HG03159 (cell line): ENCODE results near the gene NRL.

Experiments
- ATAC-seq: cut with Tn5 transposase; IDR thresholded peaks from one replicate; pipeline ENCODE4 v1.9.1; 2021; ENCODE audit warnings: mild to moderate bottlenecking, moderate library complexity; ENCODE audit not compliant: unreplicated experiment

The NRL gene

GRCh38 chr14:24145219-24145618 lies 30.5 kb upstream of the NRL start:
- no peak for ATAC-seq

DNA sequence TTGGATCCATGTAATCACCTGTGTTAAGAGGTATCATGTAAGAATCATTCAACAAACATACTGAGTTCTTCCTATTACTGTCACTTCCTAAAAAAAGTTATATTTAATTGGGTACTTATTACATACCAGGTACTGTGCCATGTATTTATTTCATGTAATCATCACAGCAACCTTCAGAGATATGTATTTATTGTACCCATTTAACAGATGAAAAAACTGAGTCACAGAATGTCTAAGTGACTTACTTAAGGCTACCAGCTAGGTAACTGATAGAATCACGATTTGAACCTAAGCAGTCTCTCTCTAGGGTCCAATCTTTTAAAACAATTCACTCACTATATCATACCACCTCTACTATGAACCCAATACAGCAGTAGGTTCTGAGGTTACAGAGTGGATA lies 29.7 kb upstream of the NRL start:
- ATAC-seq: no peak

DNA sequence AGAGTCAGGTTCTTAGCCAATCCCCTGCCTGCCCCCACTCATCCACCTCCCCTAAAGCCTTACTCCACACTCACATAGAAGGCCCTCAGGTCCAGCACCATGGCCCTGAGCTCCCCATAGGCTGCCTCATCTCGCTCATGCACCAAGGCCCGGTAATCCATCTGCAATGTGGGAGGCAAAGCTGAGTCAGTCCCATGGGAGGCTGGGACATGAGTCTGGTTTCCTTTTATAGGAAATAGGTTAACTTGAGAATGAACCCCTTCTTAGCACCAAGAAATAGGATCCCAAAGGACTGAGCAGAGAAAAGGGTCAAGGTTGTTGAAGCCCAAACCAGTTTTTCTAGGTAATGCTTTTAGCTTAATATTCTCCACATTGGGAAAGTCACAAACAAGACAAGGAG lies 28.8 kb upstream of the NRL start:
- ATAC-seq: no peak

DNA sequence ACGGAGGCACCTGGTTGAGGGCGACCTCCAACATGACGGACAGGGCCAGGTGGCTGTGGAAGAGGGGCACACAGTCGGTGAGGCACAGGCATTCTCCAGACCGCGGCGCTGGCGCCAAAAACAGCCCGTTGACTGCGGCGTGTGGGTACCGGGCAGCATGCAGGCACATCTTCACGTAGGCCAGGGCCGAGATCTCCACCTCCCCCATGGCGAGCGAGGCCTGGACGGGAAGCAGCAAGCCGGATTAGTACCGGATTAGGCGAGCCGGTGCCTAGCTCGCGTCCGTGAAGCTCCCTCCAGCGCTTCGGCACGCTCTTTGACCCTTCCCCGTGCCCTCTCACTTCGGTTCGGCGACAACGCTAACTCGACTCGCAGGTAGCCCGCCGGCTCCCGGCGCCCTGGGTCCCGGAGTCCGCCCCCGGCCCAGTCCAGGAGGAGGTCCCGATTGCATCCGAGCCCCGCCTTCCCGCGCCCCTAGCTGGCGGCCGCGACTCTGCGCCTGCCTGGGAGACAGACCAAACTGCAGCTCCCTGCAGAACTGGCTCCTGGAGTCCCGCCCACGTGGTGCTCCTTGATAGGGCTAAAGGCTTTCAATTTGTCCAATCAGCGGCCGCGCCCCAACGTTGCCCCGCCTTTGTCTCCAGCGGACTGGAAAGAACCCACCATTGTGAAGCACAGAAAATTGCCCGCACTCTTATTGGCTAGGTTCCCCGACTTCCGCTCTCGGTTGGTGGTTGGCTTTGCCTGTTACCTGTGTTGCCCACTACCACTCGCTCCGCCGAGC lies 26.5 kb upstream of the NRL start, which contains the start of gene EMC9:
EMC9 (minus strand) TSS at position 495 of the 784 bp plus-strand sequence; CDS start at position 208, 287 bp downstream.
- peak; percentile 77 for ATAC-seq

- ATAC-seq: no peak
Observed at GRCh38 chr14:24139272-24139934, 24.7 kb upstream of the NRL start.

GRCh38 chr14:24138396-24139271 lies 23.9 kb upstream of the NRL start:
- no peak for ATAC-seq

GRCh38 chr14:24137529-24138395 lies 23.0 kb upstream of the NRL start:
- ATAC-seq: no peak

GRCh38 chr14:24136684-24137528 lies 22.2 kb upstream of the NRL start:
- ATAC-seq: no peak

GRCh38 chr14:24135834-24136683 lies 21.3 kb upstream of the NRL start, which contains the start of gene PSME1:
Gene PSME1, plus strand, starts transcription at chr14:24136194. Its CDS starts 69 bp downstream, at chr14:24136263.
- ATAC-seq: peak; percentile 81

GRCh38 chr14:24135584-24135833 lies 20.8 kb upstream of the NRL start:
- peak; percentile 15 for ATAC-seq

DNA sequence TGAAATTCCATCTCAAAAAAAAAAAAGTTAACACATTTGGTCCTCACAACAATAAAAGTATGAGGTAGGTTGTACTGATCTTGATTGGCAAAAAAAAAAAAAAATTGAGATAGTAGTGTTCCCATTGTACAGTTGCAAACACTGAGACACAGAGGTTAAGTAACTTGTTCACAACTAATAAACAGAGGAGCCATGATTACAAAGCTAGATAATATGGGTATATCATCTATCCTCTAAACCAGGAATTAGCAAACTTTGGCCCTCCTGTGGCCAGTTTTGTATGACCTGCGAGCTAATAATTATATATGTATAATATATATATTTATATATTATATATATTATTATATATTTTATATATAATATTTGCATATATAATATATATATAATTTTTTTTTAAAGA lies 19.0 kb upstream of the NRL start:
- no peak for ATAC-seq

- no peak for ATAC-seq
Observed at GRCh38 chr14:24132976-24133375, 18.2 kb upstream of the NRL start.

GRCh38 chr14:24132061-24132685 lies 17.4 kb upstream of the NRL start:
- no peak for ATAC-seq

- no peak for ATAC-seq
Observed at GRCh38 chr14:24131549-24131966, 16.8 kb upstream of the NRL start.

- ATAC-seq: no peak
Observed at GRCh38 chr14:24130717-24131548, 16.2 kb upstream of the NRL start.

DNA sequence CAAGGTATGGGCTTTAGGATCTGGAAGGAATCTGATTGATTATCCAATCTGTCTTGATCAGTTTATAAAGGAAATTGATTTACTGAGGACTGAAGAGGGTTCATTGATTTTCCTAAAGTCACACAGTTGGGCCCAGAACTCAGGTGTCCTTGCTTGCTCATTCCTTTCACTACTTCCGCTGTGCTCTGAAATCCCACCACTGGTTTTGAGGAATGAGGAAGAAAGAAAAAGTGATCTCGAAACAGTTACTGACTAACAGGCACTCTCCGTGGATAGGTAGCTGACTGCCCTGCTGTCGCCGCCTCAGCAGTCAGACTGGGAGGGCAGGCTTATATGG lies 15.6 kb upstream of the NRL start, which contains the start of gene FITM1:
FITM1 (plus strand) TSS at position 280 of the 337 bp plus-strand sequence. CDS start 905 bp downstream, outside the sequence.
- ATAC-seq: no peak

GRCh38 chr14:24129410-24129998 lies 14.8 kb upstream of the NRL start:
- no peak for ATAC-seq
